Islet precursor cell (in vitro differentiated cells): ENCODE results near the gene ULK3.
"Not testable (repeated sequence)": the region's sequence is repeated elsewhere in the genome, so short reads cannot be mapped to it uniquely, and the experiment has no call there.

Experiments used
- DNase-seq: peaks from one replicate; pipeline ENCODE4 v3.0.0-alpha.2; 2018

ULK3 gene

GRCh38 chr15:74842581-74843444 lies at the start of gene ULK3:
Gene ULK3, minus strand, starts transcription at chr15:74843156. Its CDS starts 51 bp downstream, at chr15:74843105.
- DNase-seq: peak; percentile 96

DNA sequence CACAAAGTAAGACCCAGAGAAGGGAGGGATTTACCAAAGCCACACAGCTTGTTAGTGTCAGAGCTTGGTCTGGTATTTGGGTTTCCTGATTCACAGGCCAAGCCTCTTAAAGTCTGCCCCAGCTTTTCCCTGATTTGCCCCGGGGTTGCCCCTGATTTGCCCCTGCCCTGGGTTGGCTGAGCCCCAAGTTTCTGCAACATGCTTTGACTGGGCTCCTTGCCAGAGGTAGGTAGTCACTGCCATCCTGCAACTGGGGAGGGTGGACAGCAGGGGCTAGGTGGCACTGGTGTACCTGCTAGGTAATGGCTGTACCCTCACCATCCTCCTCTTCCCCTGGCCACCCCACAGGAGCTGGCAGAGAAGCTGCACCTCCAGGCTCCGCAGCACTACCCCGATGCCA lies 49.4 kb upstream of the ULK3 start:
- no peak for DNase-seq

GRCh38 chr15:74891469-74891868 lies 48.5 kb upstream of the ULK3 start:
- no peak for DNase-seq

GRCh38 chr15:74890665-74890960 lies 47.7 kb upstream of the ULK3 start:
- no peak for DNase-seq

GRCh38 chr15:74889883-74890664 lies 47.1 kb upstream of the ULK3 start, which contains the start of gene MPI:
Gene MPI, plus strand, starts transcription at chr15:74890042. Its CDS starts 32 bp downstream, at chr15:74890074.
- peak; percentile 93 for DNase-seq

DNA sequence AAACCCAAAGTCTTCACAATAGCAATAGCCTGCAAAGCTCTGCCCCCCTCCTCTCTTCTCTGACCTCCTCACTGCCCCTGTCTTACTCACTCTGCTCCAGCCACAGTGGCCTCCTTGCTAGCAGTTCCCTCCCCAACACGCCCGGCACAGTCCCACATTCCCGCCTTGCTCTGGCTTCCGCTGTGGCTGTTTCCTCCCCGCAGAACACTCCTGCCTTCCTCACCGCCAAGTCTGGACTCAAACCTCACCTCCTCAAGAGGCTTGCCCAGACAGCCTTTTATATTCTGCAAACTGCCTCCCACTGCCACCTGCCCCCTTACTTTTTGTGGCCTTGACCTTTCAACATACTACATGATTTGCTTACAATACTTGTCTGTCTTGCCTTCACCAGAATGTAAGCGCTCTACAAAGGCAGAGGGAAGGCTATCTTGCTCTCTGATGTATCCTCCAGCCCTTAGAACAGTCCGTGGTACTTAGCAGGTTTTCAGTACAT lies 46.5 kb upstream of the ULK3 start:
- peak; percentile 86 for DNase-seq

DNA sequence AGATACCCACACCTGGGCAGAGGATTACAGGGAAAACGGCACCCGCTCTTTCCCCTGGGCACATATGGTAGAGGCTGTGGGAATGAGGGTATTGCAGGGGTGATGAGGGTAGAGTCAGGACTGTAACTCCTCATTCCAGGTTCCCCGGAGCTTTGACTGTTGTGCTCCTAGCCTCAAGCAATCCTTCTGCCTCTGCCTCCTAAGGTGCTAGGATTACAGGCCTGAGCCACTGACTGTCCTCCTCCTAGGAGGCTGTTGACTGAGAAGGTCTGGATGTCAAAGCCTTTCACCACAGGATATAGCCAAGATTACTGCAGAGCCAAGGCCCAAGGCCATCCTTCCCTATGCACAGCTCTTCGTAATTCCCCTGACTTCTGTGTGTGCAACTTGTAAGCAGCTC lies 45.8 kb upstream of the ULK3 start:
- no peak for DNase-seq

- DNase-seq: not testable (repeated sequence)
Observed at GRCh38 chr15:74887537-74888193, 44.7 kb upstream of the ULK3 start.

DNA sequence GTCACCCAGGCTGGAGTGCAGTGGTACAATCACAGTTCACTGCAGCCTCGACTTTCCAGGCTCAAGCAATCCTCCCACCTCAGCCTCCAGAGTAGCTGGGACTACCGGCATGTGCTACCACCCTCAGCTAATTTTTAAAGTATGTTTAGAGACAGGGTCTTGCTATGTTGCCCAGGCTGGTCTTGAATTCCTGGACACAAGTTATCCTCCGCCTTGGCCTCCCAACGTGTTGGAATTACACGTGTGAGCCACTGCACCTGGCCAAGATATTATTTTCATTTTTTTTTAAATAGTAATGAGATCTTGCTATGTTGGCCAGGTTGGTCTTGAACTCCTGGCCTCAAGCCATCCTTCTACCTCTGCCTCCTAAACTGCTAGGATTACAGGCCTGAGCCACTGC lies 42.5 kb upstream of the ULK3 start:
- no peak for DNase-seq

- DNase-seq: no peak
Observed at GRCh38 chr15:74884428-74885223, 41.7 kb upstream of the ULK3 start.

DNA sequence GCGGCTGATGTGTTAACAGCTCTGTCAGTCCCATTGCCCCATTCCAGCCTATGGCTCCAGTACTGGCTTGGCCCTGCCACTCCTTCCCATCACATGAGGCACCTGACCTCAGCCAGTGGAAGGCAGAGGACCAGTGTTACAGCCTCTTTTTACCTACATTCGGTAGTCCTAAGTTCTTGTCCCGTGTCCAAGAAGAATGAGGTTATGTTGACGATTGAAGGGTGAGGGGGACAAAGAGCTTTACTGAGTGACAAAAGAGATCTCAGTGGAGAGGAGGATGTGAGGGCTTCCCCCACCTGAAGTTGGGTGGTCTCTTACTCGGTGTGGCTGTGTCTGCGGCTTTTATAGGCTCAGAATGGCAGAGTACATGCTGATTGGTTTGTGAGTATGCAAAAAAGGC lies 39.6 kb upstream of the ULK3 start:
- no peak for DNase-seq

DNA sequence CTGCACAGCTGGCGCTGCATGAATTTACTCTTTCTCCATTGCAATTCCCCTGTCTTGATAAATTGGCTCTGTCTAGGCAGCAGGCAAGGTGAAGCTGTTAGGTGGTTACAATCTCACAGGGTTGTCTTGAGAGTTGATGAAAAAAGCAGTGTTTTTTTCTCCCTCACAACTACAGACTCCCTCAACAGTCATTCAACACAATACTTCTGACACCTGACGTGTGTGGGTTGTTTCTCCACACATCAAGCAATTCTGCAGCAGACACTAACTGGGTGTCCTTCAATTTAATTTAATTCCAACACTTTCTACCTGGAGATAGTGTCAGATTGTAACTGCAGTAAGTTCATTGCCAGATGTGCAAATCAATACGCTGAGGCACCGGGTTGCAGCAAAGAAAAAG lies 35.3 kb upstream of the ULK3 start:
- DNase-seq: no peak

- no peak for DNase-seq
Observed at GRCh38 chr15:74873756-74874424, 30.9 kb upstream of the ULK3 start.

DNA sequence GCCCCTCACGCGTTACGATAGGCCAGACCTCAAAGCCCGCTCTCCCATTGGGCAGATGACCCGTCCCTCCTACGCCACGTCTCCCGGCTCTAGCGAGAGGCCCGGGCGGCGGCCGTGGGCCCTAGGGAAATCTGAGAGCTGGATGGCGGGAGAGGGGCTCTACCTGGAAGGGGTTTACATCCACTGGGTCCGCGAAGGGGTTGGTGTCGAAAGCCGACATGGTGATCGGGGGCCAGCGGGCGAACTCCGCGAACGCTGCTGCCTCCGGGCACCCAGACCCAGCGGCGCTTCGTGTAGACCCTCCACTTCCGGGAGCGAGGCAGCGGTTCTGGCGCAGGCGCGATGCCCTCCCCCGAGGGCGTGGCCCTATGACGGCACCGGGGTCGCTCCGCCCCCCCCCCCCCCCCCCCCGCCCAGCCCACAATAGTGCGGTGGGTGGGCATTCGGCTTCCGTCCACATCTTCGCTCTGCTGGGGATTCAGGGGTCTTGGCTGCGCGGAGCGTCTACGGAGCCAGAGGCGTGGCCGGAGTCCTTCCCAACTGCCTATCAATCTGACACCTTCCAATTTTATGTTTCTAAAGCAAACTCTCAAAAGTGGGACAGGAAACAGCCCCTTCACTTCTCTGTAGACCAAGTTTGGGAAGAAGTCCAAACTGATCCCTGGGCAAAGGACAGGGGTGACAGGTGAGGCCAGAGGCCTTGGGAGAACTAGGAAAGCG lies 30.2 kb upstream of the ULK3 start, which contains the start of gene SCAMP2:
TSS of gene SCAMP2 (minus strand) at position 330 of the 720 bp plus-strand sequence. CDS start at position 220, 110 bp downstream.
- peak; percentile 98 for DNase-seq

DNA sequence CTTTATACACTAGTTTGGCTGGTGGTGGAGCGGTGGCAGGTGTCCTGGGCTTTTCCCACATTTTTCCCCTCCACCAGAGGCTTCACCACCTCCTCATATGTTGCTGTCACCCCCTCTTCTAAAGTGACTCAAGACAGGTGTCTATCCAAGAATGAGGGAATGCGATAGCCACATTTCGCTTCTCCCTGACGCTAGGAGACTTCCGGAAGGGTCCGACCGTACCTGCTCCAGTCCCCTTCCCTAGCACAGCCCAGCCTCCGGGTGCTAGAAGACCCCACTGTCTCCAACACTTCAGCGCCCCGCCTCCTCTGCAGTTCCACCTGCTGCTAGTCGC lies 29.7 kb upstream of the ULK3 start:
- no peak for DNase-seq

DNA sequence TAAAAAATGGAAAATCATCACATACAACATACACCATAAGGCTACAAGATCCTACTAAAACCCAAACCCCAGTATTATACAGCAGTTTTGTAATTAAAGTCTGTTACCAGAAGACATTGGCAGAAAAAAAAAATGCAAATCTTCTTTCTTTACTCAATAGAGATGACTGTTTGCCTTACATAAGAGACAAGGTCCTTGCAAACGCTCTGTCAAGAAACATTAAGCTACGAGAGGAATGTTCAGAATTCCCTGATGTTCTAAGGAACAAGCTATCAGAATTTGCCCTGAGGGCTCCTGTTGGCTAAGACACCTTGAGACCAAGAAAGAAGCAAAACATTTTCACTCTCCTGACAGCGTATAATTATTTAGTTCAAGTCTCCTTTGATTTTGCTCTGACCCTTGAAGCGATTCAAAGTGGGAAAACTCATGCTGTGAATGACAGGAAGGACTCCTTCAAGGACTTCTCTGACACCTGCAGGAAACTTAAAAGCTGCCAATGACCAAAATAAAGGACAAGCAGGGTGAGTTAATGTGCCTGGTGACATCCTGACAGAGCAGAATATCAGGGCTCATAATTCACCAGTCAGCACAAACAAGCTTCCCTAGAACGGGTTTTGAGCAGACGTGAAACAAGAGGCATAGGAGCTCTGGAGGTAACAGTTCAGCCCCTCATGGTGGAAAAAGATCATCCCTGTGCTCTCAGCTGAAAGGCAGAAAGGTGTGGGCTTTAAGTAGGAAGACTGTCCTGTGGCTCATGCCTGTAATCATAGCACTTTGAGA lies 27.7 kb upstream of the ULK3 start:
- peak; percentile 83 for DNase-seq

DNA sequence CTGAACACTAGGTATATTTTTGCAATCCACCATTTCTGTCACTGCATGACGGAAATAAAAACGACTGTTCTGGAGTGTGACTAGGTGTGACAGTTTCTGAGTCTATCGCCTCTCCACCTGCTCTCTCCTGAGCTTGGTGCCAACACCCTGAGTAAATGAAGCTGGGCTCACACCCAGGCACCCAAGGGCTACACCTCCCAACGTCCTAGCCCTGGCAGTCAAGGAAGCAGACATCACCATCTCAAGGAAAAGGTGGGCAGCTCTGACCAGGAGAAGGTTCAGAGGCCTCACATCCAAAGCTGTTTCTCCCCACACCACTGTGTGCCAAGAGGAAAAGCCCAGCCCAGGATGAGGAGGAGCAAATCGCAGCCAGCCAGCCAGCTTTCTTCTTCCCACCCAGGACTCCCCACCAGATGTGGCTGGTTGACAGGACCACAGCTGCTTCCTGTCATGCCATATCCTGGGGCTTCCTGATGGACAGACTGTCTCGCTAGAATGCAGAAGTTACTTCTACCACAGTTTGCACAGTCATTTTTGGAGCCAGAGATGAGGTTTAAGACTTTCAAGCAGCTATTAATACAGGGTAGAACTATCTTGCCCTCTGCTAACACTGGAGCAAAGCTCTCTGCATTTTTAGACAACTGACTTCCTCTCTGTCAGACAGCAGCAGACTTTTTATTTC lies 26.9 kb upstream of the ULK3 start:
- peak; percentile 71 for DNase-seq

- DNase-seq: no peak
Observed at GRCh38 chr15:74869372-74869725, 26.4 kb upstream of the ULK3 start.

DNA sequence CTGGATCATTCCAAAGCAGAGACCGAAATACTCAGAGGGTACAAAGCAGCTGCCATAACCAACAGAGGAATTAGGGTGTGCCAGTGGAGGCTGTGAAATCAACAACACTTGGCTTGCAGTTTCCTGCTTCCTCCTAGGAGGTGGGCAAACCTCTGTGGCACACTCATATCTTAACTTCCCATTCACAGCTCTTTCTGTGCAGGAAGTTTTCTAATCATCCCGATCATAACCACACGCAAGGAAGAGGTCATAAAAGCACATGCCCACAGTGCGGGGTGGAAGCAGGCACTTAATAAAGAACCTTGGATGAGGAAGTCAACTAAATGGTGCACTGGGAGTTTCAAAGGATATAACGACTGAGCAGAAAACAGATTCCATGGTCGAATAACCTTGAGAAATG lies 25.1 kb upstream of the ULK3 start:
- DNase-seq: no peak

DNA sequence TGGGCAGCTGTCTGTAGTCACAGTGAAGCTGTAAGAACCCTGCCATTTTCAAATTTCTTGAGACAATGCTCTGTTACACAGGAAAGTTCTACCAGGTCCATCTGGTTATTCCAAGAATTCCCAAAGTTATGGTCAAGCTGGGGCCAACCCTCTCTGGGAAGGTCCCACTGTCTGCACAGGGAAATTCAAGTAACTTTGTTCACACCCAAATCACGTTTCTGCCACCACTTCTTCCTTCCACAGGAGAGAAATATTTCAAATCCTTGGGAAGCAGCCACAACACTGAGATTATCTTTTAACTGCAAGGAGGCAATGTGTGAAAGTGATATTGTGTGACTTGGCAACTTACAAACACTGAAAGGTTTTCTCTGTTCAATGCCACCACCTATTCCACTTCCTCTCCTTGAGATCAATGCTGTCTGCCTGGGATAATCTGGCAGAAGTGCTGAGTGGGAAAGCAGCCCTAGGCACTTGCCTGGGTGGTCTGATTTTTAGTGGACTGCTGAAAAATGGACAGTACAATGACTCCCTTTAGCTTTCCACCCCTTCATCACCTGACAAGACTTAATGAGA lies 24.6 kb upstream of the ULK3 start:
- DNase-seq: no peak
